NCI-H1092 (cell line): ENCODE measurements around the gene TXNDC15.

Experiments
- DNase-seq: peaks from one replicate; lab custom pipeline; 2025; lab: John Stamatoyannopoulos, UW

Gene TXNDC15

DNA sequence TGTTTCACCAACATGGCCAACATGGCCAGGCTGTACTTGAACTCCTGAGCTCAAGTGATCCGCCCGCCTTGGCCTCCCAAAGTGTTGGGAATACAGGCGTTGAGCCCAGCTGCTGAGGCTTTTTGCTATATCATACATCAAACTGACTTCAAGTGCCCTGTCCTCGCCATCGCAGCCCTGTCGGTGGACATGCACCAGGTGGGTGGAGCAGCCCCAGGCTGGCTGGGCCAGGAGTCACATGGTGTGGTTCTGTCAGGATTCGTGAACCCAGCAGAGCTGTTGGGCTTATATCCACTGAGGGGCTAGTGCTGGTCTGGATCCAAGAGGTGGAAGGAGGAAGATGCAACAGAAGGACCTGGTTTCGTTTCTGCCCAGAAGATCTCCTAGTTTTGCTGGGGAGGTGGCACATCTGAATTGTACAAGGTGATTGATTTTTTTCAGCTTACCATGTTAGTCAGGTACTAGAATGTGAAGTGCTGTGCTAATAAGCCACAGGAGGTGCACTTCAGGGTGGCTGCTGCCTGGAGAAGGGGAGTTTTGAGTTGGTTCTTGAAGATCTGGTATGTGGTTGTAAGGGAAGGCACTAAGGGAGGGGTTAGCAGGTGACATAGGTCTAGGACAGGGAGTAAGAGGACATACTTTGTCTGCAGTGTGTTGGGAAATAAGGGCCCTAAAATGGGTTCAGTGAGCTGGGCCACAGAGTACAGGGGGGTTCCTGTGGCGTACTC, 46.8 kb downstream of the TXNDC15 start:
- no peak for DNase-seq

DNA sequence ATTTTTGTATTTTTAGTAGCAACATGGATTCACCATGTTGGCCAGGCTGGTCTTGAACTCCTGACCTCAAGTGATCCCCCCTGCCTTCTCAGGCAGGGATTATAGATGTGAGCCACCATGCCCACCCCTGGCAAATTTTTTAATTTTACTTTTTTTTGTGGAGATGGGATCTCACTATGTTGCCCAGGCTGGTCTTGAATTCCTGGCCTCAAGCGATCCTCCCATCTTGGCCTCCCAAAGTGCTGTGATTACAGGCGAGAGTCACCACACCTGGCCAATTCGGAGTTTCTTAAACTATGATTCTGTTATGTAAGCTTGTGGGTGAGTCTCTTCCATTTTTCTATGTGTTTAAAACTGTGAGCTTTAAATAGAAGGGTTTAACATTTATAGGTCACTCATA, 58.3 kb downstream of the TXNDC15 start:
- DNase-seq = no peak

DNA sequence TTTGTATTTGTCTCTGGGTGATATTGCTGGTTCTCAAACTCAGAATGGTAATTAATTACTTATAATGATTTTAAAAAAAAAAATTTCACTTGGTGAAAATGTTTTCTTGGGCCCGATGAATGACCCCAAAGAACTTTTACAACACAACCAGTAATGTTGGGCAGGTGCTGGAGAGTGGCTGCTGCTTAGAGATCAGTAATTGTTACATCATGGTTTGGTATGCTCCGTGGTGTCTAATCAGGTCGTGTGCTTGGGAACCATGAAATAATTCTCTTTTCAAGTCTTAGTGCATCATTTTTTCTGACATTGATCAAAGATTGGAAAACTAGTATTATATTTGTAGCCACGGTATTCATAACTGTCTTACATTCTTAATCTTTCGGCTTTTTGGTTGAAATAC, 60.0 kb downstream of the TXNDC15 start:
- DNase-seq = no peak

DNA sequence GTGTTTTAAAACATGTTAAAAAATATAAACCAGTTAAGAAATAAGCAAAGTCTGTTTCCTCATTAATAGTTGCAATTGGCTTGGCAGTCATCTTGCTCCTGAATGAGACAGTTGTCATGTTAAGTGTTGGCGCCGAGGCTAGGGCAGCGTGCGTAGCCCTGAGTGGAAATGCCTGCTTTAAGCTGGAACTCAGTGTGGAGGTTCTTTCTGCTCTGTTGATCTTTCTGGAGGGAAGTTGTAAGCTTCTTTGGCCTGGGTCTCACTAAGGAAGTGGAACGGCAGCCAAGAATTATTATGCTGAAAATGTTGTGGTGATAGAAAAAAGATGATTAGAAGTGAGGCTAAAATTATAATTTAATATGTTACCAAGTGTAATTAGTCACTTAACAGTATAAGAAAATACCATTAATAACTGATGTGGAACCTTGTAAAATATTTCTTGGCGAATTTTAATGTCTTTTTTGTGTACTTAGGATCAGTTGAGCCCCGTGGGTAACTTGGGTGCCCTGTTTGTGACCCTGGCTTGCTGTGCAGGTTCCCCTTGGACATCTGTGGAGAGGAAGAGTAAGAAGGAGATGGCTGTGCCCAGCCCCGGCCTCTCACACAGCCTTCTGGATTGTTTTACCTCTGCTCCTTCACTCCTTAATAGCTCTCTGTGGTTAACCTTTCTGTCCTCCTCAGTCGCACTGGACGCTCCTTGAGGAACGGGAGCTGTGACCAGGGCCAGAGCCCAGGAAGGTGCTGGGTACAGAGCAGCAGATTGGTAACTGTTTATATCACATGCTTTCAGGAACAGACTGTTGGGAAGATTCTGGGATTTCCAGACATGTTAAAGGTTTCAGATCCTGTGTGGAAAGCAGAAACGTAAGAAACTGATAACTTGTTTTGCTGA, 61.8 kb downstream of the TXNDC15 start:
- no peak for DNase-seq

DNA sequence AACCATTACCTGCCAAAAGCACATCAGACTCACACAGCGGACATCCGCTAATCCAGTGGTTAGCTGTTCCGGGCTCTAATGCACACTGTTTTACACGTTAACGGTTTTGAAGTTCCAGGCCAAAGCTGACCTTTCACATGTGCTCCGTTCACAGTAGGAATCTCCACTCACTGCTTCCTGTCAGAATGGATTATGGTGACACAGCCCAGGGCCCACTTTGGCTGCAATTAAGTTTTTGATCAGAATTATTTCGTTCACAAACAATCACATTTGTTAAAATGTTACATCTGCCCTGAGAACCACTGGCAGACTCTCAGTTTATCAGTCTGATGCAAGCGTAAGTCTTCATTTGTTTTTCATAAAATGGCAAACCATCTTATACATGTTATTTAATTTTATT, 63.4 kb downstream of the TXNDC15 start:
- no peak for DNase-seq

DNA sequence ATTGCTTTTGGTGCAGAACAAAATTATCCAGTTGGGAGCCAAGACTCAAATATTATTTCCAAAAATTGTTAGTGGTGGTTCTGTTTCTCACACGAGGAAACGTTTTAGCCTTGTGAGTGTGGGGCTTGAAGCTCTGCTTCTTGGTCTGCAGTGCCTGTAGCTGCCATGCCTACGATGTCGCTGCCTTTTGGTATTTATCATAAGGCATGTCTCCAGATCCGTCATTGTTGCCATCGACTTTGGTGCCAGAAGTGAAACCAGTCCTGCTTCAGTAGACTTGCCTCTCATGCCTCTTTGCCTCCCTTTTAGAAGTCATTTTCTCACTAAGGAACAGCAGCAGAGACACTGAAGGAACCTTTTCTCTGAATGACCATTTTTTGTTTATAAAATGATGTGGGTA, 63.9 kb downstream of the TXNDC15 start:
- no peak for DNase-seq

DNA sequence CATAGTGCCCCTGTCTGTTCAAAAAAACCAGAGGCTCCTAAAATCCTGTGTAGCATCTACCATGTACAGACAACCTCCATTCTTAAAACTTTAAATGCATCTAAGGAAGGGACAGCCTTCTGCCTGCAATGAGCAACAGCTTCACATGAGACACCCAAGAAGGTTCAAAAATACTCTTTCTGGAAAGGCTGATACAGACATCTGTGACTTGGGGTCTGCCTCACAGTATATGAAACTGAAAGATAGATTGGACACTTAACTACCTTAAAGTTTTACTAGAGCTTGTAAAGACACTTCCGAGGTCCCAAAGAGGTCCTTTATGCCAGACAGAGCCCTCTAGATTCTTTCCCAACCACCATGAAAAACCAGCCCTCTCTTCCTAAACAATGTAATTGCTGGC, 65.3 kb downstream of the TXNDC15 start:
- no peak for DNase-seq

DNA sequence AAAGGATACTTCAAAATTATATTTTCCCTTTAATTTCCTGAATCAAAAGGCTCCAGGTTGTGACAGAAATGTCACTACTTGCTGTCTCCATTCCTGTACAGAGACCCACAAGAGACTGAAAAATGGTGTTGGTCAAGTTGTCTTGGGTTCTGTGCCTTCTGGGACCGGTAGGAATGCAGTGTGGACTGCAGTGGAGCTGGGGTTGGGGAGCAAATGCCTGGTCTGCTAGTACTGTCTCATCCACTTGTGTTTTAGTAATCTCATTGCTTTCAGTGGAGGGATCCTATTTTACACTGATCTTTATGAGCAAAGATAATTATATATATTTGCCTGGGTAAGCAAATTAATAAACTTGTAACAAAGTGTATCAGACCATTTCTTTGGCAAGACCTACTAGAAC, 69.4 kb downstream of the TXNDC15 start:
- no peak for DNase-seq

DNA sequence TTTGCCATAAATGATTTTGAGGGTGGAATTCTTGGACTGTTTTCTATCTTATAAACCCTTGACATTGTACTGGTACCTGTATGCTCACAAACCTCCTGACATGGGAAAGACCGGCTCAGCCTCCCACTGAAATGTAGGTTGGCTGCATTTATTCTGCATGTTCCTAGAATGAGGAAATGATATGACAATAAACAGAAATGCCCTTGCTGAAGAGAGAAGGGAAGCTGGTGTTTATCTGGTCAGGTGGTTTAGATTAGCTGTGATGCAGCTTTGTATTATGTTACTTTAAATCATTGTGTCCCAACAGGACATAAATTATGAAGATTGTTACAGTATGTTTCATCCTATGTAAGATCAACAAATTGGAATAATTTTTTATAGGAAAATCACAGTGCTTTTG, 70.5 kb downstream of the TXNDC15 start:
- no peak for DNase-seq

DNA sequence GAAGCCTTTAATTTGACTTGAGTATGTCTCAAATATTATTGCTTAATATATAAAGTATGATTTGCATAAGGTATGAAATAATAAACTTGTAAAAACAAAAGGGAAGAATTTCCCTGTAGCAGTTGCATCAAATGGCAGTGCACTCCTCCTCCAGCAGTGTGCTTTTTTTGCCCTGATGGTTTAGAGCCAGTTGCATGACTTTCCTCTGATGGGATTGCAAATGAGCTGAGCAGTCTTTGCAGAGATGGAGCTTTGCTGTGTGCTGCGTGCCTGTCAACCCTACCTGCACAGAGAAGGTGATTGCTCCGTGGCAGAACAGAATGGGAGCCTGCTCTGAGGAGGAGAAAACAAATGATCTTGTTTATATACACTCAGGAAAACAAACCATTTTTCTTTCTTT, 70.9 kb downstream of the TXNDC15 start:
- DNase-seq = no peak

DNA sequence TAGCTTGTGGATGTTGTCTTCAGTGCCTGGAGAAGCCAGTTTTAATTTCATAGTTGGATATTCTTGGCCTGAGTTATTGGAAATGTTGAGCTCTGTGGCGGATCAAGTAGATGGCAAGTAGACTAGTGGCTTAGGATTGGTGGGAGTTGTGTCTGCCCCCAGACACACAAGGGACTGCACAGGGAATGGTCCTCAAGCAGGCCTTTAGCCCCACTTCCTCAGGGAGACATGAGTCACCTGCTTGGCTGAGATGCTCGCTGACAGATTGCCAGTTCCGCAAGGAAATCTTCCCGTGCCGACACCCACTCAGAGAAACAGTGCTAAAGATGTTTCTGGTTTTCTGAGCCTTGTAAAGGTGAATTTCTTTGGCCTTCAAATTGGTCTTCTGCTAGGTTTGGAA, 74.7 kb downstream of the TXNDC15 start:
- no peak for DNase-seq

DNA sequence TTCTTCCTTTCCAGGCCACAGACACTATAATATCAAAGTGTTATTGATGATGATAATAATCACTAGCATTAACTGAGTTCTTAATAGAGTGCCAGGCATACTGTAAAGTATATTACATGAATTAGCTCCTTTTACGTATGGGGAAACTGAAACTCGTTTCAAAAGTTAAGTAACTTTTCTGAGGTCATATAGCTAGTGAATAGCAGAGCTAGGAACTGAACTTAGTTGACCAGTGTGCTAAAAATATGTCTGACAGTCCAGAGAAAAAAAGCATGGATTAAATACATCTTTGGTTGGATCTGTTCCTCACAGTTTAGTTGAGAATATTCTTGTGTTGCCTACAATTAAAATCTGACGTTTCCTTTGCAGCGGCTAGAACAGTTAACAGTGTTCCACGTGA, 75.1 kb downstream of the TXNDC15 start:
- DNase-seq = no peak
